Measurements from ENCODE around the gene BAG3. TPM values are rescaled to one million over a fixed set of nuclear protein-coding genes. Genes with fewer than 3 reads are reported as not detected.

BAG3 gene
- 82.1 and 112 TPM in 2 replicates for total RNA-seq

GRCh38 chr10:119650692-119651513, at the start of gene BAG3:
BAG3 (plus strand) TSS chr10:119651380; CDS start chr10:119651676, 296 bp downstream.

DNA sequence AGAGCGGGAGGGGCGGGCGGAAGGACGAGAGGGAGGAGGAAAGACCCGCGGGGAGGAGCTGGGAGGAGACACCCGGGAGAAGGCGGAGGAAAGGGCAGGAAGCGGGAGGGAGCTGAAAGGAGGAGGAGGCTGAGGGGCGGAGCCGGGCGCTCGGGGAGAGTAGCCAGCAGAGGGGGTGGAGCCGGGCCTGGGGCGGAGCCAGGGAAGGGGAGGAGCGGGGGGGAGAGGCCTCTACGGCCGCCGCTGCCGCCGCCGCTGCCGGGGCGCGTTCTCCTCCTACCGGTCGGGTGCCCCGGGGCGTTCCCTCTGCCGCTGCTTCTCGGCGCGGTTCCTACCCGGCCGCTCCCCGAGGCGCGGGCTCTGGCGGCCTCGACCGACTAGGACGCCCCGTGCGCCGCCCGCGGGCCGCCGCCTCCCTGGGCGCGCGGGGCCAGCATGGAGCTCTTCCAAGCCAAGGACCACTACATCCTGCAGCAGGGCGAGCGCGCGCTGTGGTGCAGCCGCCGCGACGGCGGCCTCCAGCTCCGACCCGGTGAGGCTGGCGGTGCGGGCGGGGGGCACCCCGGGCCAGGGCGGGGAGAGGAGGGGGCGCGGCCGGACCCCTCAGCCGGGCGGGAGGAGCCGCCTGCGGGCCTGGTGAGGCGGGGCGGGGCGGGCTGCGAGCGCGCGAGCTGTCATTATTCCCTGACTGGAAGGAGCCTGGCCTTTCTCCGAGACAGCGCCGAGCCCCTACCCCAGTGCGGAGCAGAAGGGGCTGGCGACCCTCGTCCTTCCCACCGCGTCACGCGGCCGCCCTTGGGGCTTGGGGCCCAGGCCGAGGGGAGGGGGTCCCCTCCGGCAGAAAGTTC, 74.9 kb downstream of the BAG3 start, which contains the start of gene INPP5F:
TSS of gene INPP5F (plus strand) at position 223 of the 848 bp plus-strand sequence. CDS start at position 436, 213 bp downstream.

Other genes with a start within 250 kb of the BAG3 start
- 55.2 and 71.5 TPM in 2 replicates for gene RGS10, start 108.7 kb upstream of the BAG3 start, total RNA-seq
- 43.7 and 45.1 TPM in 2 replicates for gene TIAL1, start 54.4 kb upstream of the BAG3 start, total RNA-seq
- 7.3 and 14.5 TPM in 2 replicates for gene INPP5F, start 74.7 kb downstream of the BAG3 start, total RNA-seq
- gene MCMBP, start 221.5 kb downstream of the BAG3 start, total RNA-seq, result 46.9 and 49.2 TPM in 2 replicates
- 14.4 and 28.7 TPM in 2 replicates for gene SEC23IP, start 241.3 kb downstream of the BAG3 start, total RNA-seq

All from airway epithelial cell (primary cell).